ENCODE results near the gene FBL.

DNA sequence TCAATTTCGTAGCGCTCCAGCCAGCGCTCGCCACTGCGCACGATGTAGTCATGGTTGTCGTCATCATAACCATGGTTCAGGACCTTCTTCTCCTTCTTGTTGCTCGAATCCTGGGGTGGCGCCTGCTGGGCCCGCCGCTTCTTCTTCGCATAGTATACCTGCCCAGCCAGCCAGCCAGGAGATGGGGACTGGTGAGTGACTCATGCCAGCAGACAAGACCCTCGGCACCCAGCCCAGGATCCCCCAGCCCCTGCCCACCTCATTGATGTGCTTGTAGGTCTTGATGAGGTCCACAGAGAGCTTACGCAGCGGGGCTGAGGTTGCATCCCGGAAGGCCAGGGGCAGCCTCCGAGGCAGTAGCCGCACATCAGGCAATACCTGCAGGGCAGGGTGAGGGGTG lies 15.8 kb downstream of the FBL start:
- TF ChIP-seq POLR2AphosphoS5 (IDR thresholded peaks at IDR 0.05; ENCODE audit: borderline replicate concordance, low read depth, low read length): no peak
- no peak for TF ChIP-seq EZH2 (IDR thresholded peaks at IDR 0.05)
- no peak for TF ChIP-seq FOXP2 (optimal IDR thresholded peaks at IDR 0.05; ENCODE audit: control extremely low read depth, extremely low read length, insufficient read depth)
